HG02759 (cell line): Measurements from ENCODE around the gene PALLD.

ENCODE experiments used
- ATAC-seq: cut with Tn5 transposase; IDR thresholded peaks from one replicate; pipeline ENCODE4 v1.9.1; 2021; ENCODE audit warnings: mild to moderate bottlenecking, moderate library complexity; ENCODE audit not compliant: unreplicated experiment

The PALLD gene

DNA sequence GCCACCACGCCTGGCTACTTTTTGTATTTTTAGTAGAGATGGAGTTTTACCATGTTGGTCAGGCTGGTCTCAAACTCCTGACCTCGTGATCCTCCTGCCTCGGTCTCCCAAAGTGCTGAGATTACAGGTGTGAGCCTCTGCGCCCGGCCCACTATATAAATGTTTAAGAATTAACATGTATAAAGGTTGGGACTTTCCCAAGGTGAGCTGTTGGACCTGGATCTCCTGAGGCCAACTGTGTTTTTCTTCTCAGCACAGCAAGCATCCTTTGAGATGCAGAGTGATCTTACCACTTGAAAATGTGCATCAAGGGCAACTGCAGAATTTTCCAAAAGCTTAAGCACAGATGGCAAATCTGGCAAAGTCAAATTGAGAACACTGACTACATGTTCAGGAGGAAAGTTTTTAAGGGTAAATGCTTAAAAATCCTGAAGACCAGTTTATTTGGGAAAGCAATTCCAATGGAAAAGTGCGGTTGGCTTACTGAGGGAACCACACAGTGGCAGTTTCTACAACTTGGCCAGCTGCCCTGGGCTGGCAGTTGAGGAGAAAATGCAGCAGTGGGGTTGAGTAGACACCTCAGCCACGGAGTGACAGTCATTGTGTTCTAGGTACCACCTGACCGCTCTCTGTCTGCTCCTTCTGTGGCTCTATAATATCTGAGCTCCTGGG lies 344.3 kb downstream of the PALLD start:
- ATAC-seq, result no peak

DNA sequence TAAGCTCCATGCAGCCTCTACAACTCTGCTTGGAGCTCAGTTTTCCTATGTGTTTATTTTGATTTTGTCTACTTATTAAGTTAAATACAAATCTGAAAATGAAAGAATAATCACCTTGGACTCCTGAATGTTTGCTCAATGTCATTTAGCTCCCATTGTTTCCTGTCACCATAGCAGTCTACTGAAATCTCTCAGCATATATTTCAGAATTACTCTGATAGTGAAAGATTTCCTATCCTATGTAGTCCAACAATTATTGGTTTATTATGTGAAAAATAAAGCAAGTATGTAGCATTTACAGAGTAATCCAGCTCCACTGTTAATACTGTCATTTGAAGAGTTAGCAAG lies 344.8 kb downstream of the PALLD start:
- no peak for ATAC-seq

DNA sequence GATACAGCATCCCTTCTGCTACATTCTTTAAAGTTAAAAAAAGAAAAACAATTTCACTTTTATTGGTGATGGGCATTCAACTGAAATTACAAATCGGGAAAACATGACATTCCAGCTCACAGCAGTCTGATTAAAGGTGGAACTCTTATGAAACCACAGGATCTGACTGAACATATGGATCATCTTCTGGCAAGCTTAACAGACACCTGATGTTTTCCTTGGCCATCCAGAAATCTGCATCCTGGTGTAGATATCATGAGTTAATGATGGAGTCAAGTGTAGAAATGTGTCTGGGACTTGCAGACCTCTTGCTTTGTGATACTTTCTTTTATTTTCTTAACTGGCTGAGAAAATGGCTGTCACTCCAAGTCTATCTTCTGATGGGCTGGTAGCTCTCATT lies 345.3 kb downstream of the PALLD start:
- no peak for ATAC-seq

DNA sequence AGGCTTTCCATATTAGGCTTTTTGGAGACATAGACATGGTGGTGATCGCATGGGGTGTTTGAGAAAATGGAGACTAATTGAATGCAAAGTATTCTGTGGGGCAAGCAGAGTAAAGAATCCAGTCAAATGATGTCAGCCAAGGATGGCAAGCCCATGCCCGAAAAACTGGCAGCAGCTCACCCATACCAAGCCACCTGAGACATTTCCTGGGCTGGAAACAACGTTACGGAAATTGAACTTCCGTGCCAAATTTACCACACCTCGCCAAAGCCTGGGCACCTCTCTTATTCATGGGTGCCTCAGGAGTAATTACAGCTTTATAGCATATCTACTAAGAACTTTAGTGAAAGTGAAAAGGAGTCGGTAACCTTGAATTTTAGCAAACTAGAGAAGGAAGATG lies 346.8 kb downstream of the PALLD start:
- no peak for ATAC-seq

DNA sequence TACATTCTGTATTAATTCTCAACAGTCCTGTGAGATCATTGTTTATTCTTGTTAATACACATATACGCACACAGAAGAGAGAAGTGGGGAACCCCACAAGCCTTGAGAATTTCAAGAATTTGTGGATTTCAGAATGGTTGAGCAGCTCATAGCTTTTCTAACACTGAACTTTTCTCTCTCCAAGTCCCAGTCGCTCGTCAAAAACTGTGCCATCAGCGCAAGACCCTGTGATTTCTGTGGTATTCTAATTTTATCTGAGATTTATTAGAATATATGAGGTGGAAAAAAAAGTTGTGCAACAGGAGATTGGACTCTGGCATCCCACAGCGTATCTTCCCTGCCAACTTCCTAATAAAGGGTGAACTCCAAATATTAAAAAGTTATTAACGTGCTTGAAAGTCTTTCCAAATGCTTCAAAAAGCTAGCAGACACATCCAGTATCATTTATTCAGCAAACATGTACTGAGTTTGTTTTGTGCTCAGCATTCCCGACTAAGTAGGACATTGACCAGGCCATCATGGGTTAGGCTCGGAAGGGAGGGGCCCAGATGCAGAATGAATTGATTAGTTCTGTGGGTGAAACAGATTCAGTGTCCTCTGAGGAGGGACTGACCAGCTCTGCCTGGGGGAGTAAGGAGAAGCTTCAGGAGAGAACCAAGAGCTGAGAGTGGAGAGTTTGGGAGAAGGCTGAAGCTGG lies 347.6 kb downstream of the PALLD start:
- no peak for ATAC-seq

DNA sequence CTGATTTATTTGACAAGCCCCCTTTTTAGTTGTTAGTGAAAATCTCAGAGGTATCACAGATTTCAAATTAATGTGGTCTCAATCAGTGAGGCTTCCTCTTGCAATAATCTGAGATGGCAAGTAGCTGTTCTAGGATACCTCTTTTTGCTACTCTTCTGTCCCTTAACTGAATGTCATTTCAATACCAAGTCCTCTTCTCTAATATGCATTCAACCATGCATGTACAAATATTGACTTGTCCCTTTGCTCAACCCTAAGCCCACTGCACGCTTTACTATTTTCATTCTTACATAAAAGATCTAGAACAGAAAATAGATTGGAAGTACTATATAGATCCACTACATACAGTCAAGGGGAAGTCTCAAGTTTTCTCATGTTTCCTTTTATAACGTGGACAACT lies 349.0 kb downstream of the PALLD start:
- no peak for ATAC-seq

DNA sequence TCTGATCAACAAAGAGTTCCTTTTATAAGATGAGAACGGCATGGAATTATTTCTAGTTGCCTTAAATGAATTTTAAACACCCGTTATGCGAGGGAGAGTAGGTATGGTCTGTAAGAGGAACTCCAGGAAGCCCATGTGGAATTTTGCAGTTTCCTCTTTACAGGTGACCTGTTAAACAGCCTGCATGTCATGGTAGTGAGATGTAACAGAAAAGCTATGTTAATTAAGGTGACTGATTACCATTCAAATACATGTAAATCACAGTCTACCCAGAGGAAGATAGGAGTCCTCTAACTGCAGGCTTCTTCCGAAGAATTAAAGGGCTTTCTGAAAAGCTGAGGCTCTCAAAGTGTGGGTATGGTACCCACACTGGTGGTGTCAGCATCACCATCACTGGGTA lies 349.6 kb downstream of the PALLD start:
- no peak for ATAC-seq

DNA sequence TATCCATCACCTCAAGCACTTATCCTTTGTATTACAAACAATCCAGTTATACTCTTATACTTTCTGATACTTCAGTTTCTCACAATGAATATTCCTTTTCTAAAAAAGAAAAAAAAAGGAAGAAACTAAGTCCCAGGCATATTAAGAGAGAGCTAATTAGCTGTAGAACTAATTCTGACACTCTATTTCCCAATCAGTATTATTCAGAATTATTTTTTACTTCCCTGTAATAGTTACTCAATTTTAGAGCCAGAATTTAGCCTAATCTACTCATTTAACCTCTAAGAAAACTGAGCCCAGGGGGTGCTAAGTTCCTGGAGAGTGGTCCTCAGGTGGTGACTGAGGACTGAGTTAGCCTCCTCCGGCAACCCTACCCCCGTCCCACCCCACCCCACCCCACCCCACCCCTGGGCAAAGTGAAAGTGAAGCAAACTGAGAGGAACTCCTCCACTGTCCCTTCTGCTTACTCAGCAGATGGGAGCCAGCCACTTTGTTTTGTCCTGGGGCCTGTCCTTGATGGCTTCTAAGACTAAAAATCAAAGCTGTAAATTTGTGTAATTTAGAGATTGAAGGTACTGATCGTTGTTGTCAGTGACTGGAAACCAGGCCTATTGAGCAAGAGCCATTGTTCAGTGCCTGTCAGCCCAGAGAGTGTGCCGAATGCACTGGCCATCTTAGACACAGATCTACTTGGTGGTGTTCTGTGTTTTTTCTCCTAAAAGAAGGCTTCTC lies 351.1 kb downstream of the PALLD start:
- ATAC-seq, result no peak

DNA sequence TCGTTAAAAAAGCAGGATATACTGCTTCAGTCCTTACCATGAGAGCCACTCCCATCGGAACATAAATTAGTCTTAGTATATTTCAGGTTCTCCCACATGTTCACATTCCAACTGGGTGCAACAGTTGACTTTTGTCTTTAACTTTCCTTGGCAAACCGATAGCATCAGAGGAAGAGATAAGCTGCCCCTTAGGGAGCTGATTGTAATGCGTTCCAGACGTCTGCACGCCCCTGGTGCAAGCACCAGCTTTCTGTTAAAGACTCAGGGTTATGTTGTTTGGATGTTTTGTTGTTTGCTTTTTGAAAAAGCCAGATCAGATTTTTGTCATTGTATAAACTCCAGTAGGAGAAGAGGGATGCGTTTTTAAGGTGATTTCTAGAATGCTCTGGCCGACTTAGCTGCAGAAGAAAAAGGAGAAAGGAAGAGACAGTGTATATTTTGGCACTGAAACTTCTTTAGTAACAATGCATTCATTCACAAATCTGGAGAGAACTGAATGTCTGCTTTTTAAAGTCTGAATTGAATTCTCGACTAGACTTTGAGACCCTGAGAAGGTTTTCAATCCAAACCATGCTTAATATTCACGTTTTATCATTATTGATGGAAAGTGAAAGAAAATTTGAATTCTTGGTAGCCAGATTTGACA lies 352.3 kb downstream of the PALLD start:
- no peak for ATAC-seq

DNA sequence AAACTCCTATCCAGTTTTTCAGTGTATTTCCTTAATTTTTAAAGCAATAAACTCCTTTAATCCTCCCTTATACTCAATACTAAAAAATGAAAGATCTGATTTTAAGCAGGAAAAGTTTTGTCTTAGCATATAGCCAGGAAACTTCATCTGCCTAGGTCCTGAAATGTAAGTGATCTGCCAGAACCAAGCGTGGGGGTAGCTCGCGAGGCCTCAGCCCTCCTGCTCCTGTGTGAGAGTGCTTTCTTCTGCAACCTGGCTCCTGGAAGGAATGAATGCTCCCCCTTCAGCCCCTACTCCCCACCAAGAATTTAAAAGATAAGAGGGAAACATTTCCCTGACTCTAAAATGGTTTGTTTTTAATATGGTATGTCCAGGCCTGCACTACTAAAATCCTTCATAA lies 353.1 kb downstream of the PALLD start:
- no peak for ATAC-seq

DNA sequence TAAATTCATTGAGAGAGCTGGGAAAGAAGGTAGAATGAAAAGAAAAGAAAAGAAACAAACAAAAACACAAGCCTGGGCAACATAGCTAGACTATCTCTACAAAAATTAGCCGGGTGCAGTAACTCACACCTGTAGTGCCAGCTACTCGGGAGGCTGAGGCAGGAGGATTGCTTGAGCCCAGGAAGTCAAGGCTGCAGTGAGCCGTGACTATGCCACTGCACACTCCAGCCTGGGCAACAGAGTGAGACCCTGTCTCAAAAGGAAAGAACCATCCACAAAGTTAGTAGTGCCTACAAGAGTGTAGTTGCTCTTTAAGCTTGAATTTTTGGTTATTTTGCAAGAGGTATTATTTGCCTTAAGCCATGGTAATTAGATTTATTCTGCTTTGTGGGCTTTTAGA lies 355.5 kb downstream of the PALLD start:
- no peak for ATAC-seq

DNA sequence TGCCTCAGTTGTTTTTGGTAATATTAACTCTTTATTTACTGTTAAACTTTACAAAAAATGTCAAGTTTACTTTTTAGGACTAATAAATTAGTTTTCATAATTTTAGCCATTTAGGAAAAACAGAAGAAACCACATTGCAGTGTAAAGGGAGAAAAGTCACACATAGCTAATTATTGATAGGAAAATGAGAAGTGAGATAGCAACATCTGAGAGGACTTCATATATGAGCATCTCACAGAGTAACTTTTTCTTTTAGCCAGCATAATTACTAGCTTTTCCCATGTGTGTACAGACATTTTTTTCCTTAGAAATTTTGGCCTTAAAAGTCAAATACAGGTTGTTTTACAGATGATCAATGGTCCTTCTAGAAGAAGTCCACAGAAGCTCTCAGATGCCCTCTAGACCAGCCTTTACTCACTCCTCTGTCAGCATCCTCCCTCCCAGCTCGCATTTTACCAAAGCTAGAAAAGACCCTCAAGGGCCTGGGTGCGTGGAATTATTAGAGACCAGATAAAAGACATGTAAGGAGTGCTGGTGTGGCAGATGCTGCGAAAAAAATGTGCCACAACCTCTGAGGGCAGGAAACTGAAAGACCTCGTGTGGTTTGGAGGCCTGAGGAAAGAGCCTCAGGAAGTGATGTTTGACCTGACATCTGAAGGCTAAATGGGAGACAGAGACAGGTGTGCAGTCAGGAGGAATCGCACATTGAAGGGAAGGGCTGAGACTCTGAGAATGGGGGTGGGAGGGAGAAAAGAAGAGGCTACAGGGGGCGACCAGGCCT lies 356.3 kb downstream of the PALLD start:
- ATAC-seq, result peak; percentile 69

DNA sequence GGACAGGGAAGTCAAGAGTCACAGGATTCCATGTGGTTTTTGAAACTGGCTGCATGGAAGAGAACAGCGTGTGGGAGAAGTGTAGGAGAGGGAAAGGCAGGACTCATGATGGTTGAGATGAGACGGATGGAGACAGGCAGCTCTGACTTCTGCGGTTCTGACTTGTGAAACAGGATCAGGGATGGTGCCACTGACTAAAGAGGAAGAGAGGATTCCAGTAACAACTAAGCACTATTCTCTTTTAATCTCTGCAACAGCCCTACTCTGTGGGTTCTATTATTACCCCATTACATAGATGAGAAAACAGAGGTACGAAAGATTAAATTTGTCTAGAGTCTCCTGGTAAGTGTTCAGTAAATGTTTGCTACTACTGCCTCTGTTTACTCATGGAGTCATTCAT lies 356.9 kb downstream of the PALLD start:
- ATAC-seq, result peak; percentile 48

DNA sequence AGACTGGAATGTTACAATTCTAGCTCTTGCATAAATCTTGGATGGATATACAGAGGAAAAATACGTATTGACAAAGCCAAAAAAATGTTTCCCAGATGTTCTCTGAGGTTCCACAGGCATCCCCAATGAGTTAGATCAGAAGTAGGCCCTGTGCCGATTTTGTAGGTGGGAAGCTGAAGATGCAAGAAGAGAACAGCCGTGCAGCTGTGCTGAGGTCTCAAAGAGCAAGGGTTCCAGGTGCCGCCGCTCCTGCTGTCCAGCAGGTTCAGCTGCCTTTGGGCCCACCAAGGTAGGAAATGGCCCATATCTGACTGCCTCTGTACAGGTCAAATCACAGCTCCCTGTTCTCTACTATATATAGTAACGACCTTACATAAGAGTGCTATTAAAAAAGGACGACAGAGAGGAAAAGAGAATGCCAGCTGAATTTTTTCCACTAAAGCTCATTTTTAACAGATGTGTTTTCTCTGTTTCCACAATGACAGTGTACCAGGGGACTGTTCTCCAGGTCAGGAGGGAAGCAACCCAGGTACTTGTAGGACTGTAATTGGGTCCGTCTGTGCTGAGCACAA lies 357.6 kb downstream of the PALLD start:
- no peak for ATAC-seq

DNA sequence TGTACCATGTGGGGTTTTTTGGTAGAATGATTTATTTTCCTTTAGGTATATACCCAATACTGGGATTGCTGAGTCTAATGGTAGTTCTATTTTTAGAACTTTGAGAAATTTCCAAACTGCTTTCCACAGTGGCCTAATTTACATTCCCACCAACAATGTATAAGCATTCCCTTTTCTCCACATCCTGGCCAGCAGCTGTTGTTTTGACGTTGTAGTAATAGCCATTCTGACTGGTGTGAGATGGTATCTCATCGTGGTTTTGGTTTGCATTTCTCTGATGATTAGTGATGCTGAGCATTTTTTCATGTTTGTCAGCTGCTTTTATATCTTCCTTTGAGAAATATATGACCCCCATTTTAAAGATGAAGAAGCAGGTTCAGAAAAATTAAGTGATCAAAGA lies 359.5 kb downstream of the PALLD start:
- no peak for ATAC-seq

DNA sequence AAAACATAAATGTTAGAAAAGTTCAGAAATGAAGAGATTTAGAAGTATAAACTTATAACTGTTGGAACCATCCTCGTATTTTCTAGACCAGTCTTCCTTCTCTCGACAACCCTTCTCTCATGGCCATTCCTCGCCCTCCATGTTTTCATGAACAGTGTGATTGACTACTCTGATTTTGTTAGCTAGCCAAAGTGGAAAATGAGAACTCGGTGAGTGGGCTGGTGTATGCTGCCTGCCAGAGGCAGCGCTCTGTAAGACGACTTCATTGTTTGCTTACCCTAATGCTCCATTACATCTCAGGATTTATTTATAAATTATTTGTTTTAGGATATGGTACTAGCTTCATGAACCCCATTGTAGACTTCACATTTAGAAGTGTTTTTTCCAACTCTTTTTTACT lies 360.2 kb downstream of the PALLD start:
- no peak for ATAC-seq

DNA sequence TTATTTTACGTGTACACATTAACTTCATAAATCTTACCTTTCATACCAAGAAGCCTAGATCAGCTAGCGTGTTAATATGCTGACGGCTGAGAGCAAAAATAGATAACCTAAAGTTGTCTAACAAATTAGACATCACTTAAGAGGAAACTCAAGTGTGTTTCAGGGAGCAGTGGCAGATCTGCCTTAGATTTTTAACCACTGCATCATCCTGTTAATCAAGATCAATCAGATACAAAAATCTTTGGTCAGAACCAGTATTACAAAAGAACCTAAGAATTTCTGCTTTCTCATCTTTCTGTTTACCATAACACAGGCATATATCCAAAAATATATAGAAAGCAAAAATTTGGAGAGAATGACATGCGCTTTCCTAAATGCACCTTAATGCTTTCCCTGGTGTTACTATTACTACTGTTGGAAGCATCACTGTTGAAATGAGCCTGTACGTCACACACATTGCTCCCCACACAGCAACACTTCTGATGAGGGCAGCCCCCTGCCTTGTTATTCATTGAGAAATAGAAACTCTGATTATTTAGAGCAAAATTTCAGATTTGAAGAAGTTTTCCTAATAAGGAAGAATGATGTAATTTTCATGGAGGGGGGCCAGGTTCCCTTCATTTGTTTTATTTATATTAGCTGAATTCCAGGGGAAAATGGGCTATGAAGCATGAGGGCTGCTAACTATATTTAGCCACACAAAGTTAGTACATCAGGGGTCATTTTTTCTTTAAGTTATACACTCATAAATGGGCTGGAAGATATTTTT lies 360.9 kb downstream of the PALLD start:
- ATAC-seq, result no peak

DNA sequence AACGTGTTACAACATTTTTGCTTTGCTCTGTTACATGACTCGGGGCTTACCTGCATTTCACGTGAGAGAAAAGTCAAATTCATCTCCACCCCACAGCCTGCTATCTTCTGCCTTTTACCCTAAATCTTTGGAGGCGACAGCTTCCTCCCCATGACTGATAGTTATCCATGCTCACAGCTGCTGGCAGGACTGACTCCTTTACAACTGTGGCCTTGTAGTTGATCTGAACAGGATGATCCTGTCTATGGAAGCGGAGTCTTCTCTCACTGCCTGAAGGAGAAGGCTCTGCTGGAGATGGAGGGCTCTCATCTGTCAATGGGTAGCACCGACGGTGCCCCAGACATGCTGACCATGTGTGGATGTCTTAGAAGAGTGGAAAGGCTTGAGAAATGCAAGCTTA lies 362.2 kb downstream of the PALLD start:
- ATAC-seq, result no peak

DNA sequence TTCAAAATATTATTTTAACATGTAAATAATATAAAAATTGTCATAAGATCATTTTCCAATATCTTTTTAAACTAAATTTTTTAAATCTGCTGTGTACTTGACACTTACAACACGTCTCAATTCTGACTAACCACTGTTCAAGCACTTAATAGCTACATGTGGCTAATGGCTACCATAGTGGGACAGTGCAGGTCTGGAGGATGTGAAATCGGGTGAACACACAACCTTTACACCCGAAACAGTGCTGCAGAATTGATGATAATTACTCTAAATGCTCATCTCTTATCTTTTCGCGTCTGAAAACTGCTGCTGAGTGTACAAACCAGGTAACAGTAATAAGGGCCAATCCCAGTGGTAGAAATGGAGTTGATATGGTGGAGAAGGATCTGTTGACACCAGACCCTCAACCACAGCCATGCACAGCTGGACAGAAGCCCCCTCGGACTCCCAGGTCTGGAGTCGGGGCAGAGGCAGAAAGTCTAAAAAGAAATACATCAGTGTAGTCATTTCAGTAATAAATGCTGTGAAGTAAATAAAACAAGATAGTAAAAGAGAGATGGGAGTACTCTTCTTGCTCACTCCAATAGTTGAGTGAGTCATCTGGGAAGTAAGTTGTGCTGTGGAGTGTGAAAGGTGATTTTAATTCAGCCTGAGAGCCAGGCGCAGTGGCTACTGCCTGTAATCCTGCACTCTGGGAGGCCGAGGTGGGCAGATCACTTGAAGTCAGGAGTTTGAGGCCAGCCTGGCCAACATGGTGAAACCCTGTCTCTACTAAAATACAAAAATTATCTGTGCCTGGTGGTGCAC lies 363.2 kb downstream of the PALLD start:
- peak; percentile 96 for ATAC-seq
